ENCODE measurements around the gene MBOAT1.

Gene MBOAT1

GRCh38 chr6:20115246-20115980 lies 96.9 kb downstream of the MBOAT1 start:
- Histone ChIP-seq H3K9me3 (ENCODE audit: control insufficient read depth, insufficient read depth, low read length) (no peaks in the 10 kb centered on the region), H3K9ac (ENCODE audit: low read depth, low read length) (no peak overlapping the region), H3K4me1 (ENCODE audit: insufficient read depth, low read length) (peaks cover 16% of the 10 kb centered on the region), H3K36me3 (ENCODE audit: insufficient read depth, low read length) (no peaks in the 10 kb centered on the region)

- Histone ChIP-seq H3K4me1 (ENCODE audit: insufficient read depth, low read length) (peaks cover 16% of the 10 kb centered on the region), H3K9ac (ENCODE audit: low read depth, low read length) (no peak overlapping the region), H3K36me3 (ENCODE audit: insufficient read depth, low read length) (no peaks in the 10 kb centered on the region; the same call in 1 of the 2 replicates), H3K9me3 (ENCODE audit: control insufficient read depth, insufficient read depth, low read length) (no peaks in the 10 kb centered on the region)
Measured at GRCh38 chr6:20113649-20114224, 98.5 kb downstream of the MBOAT1 start.

- H3K4me1 ChIP-seq (ENCODE audit: insufficient read depth, low read length), result peaks cover 14% of the 10 kb centered on the region
- H3K9ac ChIP-seq (ENCODE audit: low read depth, low read length), result no peak overlapping the region
Measured at GRCh38 chr6:20112841-20113240, 99.4 kb downstream of the MBOAT1 start.

GRCh38 chr6:20112241-20112640 lies 100.0 kb downstream of the MBOAT1 start:
- Histone ChIP-seq H3K9me3 (ENCODE audit: control insufficient read depth, insufficient read depth, low read length) (no peaks in the 10 kb centered on the region), H3K36me3 (ENCODE audit: insufficient read depth, low read length) (no peaks in the 10 kb centered on the region; the same call in 1 of the 2 replicates), H3K9ac (ENCODE audit: low read depth, low read length) (no peak overlapping the region), H3K4me1 (ENCODE audit: insufficient read depth, low read length) (peaks cover 9% of the 10 kb centered on the region)

More at GRCh38 chr6:20112841-20113240, 99.4 kb downstream of the MBOAT1 start:
- Histone ChIP-seq H3K36me3 (ENCODE audit: insufficient read depth, low read length) (no peaks in the 10 kb centered on the region; the same call in 1 of the 2 replicates), H3K9me3 (ENCODE audit: control insufficient read depth, insufficient read depth, low read length) (no peaks in the 10 kb centered on the region)

- Histone ChIP-seq H3K9me3 (ENCODE audit: control insufficient read depth, insufficient read depth, low read length) (no peaks in the 10 kb centered on the region), H3K4me1 (ENCODE audit: insufficient read depth, low read length) (peaks cover 3% of the 10 kb centered on the region; the same call in 1 of the 2 replicates), H3K9ac (ENCODE audit: low read depth, low read length) (no peak overlapping the region), H3K36me3 (ENCODE audit: insufficient read depth, low read length) (no peaks in the 10 kb centered on the region; the same call in 1 of the 2 replicates)
Measured at GRCh38 chr6:20110478-20110877, 101.8 kb downstream of the MBOAT1 start.

- H3K36me3 ChIP-seq (ENCODE audit: insufficient read depth, low read length), result no peaks in the 10 kb centered on the region; the same call in 1 of the 2 replicates
- no peak overlapping the region for H3K9ac ChIP-seq (ENCODE audit: low read depth, low read length)
- H3K9me3 ChIP-seq (ENCODE audit: control insufficient read depth, insufficient read depth, low read length), result no peaks in the 10 kb centered on the region
- H3K4me1 ChIP-seq (ENCODE audit: insufficient read depth, low read length), result peaks cover 3% of the 10 kb centered on the region; the same call in 1 of the 2 replicates
Measured at GRCh38 chr6:20109526-20109925, 102.7 kb downstream of the MBOAT1 start.

- Histone ChIP-seq H3K9ac (ENCODE audit: low read depth, low read length) (no peak overlapping the region), H3K4me1 (ENCODE audit: insufficient read depth, low read length) (peaks cover 3% of the 10 kb centered on the region; the same call in 1 of the 2 replicates), H3K36me3 (ENCODE audit: insufficient read depth, low read length) (no peaks in the 10 kb centered on the region; the same call in 1 of the 2 replicates), H3K9me3 (ENCODE audit: control insufficient read depth, insufficient read depth, low read length) (no peaks in the 10 kb centered on the region)
Measured at GRCh38 chr6:20105838-20106237, 106.4 kb downstream of the MBOAT1 start.

- peaks cover 3% of the 10 kb centered on the region; the same call in 1 of the 2 replicates for H3K4me1 ChIP-seq (ENCODE audit: insufficient read depth, low read length)
- no peaks in the 10 kb centered on the region for H3K9me3 ChIP-seq (ENCODE audit: control insufficient read depth, insufficient read depth, low read length)
- no peak overlapping the region for H3K9ac ChIP-seq (ENCODE audit: low read depth, low read length)
- H3K36me3 ChIP-seq (ENCODE audit: insufficient read depth, low read length), result no peaks in the 10 kb centered on the region; the same call in 1 of the 2 replicates
Measured at GRCh38 chr6:20104696-20105095, 107.6 kb downstream of the MBOAT1 start.

- no peaks in the 10 kb centered on the region for H3K36me3 ChIP-seq (ENCODE audit: insufficient read depth, low read length)
- H3K9ac ChIP-seq (ENCODE audit: low read depth, low read length), result no peak overlapping the region
- peaks cover 3% of the 10 kb centered on the region; the same call in 1 of the 2 replicates for H3K4me1 ChIP-seq (ENCODE audit: insufficient read depth, low read length)
- H3K9me3 ChIP-seq (ENCODE audit: control insufficient read depth, insufficient read depth, low read length), result no peaks in the 10 kb centered on the region
Measured at GRCh38 chr6:20102397-20103073, 109.7 kb downstream of the MBOAT1 start.

- no peaks in the 10 kb centered on the region for H3K9me3 ChIP-seq (ENCODE audit: control insufficient read depth, insufficient read depth, low read length)
- H3K4me1 ChIP-seq (ENCODE audit: insufficient read depth, low read length), result peaks cover 3% of the 10 kb centered on the region; the same call in 1 of the 2 replicates
- no peaks in the 10 kb centered on the region for H3K36me3 ChIP-seq (ENCODE audit: insufficient read depth, low read length)
- no peak overlapping the region for H3K9ac ChIP-seq (ENCODE audit: low read depth, low read length)
Measured at GRCh38 chr6:20099156-20099555, 113.1 kb downstream of the MBOAT1 start.

- H3K9ac ChIP-seq (ENCODE audit: low read depth, low read length), result no peak overlapping the region
- peaks cover 8% of the 10 kb centered on the region; the same call in 1 of the 2 replicates for H3K4me1 ChIP-seq (ENCODE audit: insufficient read depth, low read length)
- no peaks in the 10 kb centered on the region for H3K9me3 ChIP-seq (ENCODE audit: control insufficient read depth, insufficient read depth, low read length)
- no peaks in the 10 kb centered on the region for H3K36me3 ChIP-seq (ENCODE audit: insufficient read depth, low read length)
Measured at GRCh38 chr6:20098267-20098876, 113.9 kb downstream of the MBOAT1 start.

GRCh38 chr6:20096536-20096935 lies 115.7 kb downstream of the MBOAT1 start:
- Histone ChIP-seq H3K9ac (ENCODE audit: low read depth, low read length) (no peak overlapping the region), H3K36me3 (ENCODE audit: insufficient read depth, low read length) (no peaks in the 10 kb centered on the region), H3K4me1 (ENCODE audit: insufficient read depth, low read length) (peaks cover 20% of the 10 kb centered on the region; the same call in 1 of the 2 replicates), H3K9me3 (ENCODE audit: control insufficient read depth, insufficient read depth, low read length) (no peaks in the 10 kb centered on the region)

GRCh38 chr6:20095436-20095835 lies 116.8 kb downstream of the MBOAT1 start:
- no peaks in the 10 kb centered on the region for H3K9me3 ChIP-seq (ENCODE audit: control insufficient read depth, insufficient read depth, low read length)
- H3K4me1 ChIP-seq (ENCODE audit: insufficient read depth, low read length), result peaks cover 20% of the 10 kb centered on the region; the same call in 1 of the 2 replicates
- H3K36me3 ChIP-seq (ENCODE audit: insufficient read depth, low read length), result no peaks in the 10 kb centered on the region
- no peak overlapping the region for H3K9ac ChIP-seq (ENCODE audit: low read depth, low read length)

GRCh38 chr6:20092071-20092566 lies 120.2 kb downstream of the MBOAT1 start:
- no peak overlapping the region for H3K9ac ChIP-seq (ENCODE audit: low read depth, low read length)
- H3K36me3 ChIP-seq (ENCODE audit: insufficient read depth, low read length), result no peaks in the 10 kb centered on the region
- peaks cover 16% of the 10 kb centered on the region; the same call in 1 of the 2 replicates for H3K4me1 ChIP-seq (ENCODE audit: insufficient read depth, low read length)
- H3K9me3 ChIP-seq (ENCODE audit: control insufficient read depth, insufficient read depth, low read length), result no peaks in the 10 kb centered on the region

All from ES-I3 (cell line).